GM10847 (cell line): ENCODE results near the gene PROC.

Experiments
- POLR2A ChIP-seq: IDR thresholded peaks from 2 replicates; pipeline ENCODE4 v1.6.1; 2011; ENCODE audit not compliant: insufficient read length; ENCODE audit errors: extremely low read depth

The PROC gene

GRCh38 chr2:127406454-127406853 lies 11.8 kb upstream of the PROC start:
- no peak for TF ChIP-seq POLR2A

DNA sequence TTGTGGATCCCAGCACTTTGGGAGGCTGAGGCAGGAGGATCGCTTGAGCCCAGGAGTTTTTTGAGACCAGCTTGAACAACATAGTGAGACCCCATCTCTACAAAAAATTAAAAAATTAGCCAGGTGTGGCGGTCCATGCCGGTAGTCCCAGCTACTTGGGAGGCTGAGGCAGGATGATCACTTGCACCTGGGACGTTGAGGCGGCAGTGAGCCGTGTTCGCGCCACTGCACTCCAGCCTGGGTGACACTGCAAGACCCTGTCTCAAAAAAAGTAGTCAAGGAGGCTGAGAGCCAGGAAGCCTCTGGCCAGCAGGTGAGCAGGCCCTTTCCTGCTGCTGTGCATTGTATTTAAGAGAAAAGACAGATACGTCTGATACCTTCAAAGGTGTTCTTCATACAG lies 11.1 kb upstream of the PROC start:
- no peak for TF ChIP-seq POLR2A

GRCh38 chr2:127407661-127408003 lies 10.6 kb upstream of the PROC start:
- no peak for TF ChIP-seq POLR2A

DNA sequence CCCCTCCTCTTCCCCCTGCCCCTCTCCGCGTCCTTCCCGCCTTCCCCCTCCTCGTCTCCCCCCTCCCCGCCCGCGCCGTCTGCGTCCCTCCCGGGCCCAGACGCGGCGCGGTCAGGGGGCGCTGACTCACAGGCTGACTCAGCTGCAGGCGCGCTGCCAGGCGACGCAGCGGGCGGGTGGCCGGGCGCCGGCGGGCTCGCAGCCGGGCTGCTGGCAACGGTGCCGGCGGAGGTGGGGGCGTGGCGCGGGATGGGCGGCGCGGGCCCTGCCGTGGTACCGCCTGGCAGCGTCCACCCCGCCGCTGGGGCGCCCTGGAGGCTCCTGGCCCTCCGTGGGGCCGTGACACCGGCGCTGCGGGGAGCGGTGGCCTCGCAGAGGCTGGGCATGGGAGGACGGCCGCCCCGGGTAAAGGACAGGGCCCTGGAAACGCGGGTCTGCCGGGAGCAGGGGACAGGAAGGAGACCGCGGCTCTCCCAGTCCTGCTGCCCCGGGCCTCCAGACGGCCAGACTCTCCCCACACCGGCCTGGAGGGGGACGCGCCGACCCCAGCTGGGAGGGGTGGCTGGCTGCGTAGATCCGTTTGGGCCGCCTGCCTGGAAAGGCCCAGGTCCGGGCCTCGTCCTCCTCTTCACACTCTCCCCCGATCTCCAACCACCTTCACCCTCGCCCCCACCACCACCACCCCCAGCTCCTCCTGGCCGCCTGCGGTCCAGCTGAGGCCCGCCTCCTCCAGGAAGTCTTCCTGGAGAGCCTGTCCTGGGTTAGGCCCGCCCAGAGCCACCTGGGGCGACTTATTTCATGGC lies 10.0 kb upstream of the PROC start:
- TF ChIP-seq POLR2A: no peak

DNA sequence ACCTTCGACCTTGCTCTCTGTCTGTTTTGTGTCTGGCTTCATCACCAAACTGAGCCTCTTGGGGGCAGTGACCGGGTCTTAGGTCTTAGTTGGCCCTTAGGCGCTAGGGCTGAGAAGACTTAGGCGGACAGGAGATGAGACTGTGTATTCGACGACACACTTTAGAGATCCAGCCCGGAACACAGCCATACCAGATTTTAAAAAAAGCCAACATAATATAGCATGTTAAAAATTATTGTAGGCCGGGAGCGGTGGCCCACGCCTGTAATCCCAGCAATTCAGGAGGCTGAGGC lies 9.5 kb upstream of the PROC start:
- no peak for TF ChIP-seq POLR2A

- no peak for TF ChIP-seq POLR2A
Observed at GRCh38 chr2:127410871-127411652, 7.2 kb upstream of the PROC start.

DNA sequence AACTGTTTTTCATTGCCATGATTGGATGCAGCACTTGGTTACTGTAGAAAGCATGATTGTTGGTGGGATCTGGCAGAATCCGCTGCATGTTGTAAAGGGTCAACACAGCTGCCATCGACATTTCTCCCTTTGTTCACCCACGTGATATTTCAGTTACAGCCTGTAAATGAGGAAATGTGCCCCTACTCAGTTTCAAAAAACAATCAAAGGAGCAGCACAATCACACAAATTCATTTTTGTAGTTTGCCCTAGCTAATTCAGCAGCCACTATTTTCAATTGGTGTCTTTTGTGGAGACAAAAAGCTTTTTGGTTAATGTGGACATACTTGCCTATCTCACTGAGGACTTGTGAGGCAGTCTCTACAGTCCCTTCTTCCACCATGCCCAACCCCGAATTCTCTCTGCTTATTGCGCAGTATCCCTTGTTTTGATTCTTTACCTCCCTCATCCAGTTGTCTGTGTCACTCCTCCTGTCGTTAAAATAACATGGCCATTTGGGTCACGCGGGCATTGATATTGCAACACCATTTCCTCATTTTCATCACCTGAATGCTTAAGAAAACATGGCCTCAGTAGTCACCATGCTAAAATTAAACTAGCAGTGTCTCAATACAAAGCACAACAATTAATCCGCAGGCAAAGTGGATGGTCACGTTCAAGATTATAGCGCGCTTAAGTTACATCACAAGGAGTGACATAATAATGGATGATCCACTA lies 6.4 kb upstream of the PROC start:
- no peak for TF ChIP-seq POLR2A

DNA sequence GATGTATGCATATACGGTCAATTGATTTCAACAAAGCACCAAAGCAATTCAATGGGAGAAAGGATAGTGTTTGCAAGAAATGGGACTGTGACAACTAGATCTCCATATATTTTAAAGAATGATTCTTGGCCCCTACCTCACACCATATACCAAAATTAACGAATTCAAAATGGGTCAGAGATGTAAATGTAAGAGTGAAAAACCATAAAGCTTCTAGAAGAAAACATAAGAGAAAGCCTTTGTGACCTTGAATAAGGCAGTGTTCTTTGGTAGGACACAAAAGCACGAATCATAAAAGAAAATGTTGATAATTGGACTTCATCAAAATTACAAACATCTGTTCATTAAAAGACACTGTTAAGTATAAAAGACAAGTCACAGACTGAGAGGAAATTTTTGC lies 5.0 kb upstream of the PROC start:
- no peak for TF ChIP-seq POLR2A

DNA sequence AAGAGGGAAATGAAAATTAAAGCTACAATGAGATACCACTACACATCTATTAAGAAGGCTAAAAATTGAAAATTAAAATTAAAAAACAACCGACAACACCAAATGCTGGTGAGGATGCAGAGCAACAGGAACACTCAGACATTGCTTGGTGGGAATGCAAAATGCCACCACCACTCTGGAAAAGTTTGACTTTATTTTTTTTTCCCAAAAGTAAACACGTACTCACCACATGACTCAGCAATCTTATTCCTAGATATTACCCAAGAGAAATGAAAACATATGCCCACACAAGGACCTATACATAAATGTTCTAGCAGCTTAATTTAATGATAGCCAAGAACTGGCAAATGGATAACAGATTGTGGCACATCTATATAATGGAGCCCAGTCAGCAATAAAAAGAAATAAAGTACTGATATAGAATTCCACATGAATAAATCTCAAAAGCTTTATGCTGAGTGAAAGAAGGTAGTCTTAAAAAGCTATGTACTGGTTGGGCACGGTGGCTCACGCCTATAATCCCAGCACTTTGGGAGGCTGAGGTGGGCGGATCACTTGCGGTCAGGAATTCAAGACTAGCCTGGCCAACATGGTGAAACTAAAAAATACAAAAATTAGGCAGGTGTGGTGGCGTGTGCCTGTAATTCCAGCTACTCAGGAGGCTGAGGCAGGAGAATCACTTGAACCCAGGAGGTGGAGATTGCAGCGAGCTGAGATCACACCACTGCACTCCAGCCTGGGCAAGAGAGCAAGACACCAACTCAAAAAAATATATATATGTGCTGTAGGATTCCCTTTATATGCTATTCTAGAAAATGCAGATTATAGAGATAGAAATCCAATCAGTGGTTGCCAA lies 4.2 kb upstream of the PROC start:
- TF ChIP-seq POLR2A: no peak

GRCh38 chr2:127414638-127415592 lies 3.3 kb upstream of the PROC start:
- TF ChIP-seq POLR2A: no peak

DNA sequence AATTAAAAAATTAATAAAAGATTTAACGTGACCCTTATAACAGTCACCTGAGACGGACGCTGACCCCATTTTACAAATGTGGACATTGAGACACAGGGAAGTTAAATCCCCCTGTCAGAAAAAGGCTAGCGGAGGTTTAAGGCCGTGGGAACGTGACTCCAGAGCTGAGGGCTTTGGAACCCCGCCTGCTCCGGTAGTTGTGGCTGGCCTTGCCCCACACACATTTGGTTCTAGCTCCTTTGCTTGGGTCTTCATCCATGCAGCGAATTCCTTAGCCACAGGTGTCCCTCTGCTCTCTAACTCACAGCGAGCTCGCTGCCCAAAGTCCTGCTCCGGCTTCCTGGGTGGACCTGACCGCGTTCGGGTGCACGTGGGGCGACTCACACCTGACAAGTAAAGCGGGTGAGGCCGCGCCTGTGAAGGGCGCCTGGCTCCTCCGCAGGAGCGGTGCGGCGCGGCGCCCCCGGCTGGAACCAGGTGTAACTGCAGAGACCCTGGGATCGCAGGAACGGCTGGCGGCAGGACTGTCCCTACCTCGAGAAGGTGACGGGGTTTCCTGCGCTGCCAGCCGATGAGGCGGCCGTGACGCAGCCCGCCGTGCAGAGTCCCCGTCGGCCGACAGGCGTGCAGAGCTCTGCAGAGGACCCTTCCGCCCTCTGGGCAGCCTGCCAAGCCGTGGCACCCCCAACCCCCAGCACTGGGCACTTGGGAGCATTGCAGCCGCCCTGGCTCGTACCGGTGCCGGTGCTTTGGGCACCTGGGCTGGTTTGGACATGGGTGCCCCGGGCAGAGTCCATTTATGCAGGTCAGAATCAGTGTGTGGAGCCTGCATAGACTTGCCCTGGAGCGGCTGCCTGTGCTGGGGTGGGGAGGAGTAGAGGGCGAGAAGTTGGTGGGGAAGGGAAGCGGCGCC lies 2.4 kb upstream of the PROC start:
- TF ChIP-seq POLR2A: no peak

DNA sequence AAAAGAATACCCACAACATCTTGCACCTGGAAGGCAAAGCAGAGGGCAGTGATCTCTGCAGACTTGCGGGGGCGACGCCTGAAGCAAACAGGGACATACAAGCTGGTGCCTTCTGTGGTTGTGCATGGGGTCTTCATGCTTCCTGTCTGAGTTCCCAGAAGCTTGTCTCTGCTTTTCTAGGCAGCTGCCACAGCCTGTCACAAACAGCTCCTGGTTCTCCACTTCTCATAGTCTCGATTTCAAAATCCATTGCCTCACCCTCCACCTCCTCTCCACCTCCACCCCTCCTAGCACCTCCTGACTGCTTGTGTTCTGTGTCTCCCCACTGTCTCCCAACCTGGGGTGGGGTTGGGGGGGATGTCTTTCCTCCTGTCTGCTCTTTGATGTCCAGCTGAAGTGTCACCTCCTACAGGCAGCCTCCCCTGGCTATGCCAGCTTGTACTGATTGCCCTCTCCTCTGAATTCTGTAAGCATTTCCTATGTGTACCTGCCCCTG lies 1.7 kb upstream of the PROC start:
- TF ChIP-seq POLR2A: no peak

DNA sequence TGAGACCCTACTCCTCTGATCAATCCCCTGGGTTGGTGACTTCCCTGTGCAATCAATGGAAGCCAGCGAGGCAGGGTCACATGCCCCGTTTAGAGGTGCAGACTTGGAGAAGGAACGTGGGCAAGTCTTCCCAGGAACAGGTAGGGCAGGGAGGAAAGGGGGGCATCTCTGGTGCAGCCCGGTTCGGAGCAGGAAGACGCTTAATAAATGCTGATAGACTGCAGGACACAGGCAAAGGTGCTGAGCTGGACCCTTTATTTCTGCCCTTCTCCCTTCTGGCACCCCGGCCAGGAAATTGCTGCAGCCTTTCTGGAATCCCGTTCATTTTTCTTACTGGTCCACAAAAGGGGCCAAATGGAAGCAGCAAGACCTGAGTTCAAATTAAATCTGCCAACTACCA lies 821 bp upstream of the PROC start:
- no peak for TF ChIP-seq POLR2A

GRCh38 chr2:127419112-127419430 lies 844 bp downstream of the PROC start:
- no peak for TF ChIP-seq POLR2A
